OCI-LY7 (cell line): ENCODE results near the gene GPRC5C. TPM values are rescaled to one million over a fixed set of nuclear protein-coding genes. Genes with fewer than 3 reads are reported as not detected.

ENCODE experiments used
- BruUV-seq: library from RNA; stranded (reverse); fragments of 400-500 nt; replicated peaks from 2 replicates; lab custom pipeline; 2021; lab: Mats Ljungman, UMichigan
- CTCF ChIA-PET: fragments of 300-600 bp; sonication (Branson Sonifier 250); formaldehyde crosslinking; loops from one replicate; lab custom pipeline; 2022; ENCODE audit warnings: antibody characterized with exemption; ENCODE audit not compliant: unreplicated experiment; lab: Charles Lee
- POLR2A ChIA-PET: fragments of 300-600 bp; sonication (Branson Sonifier 250); formaldehyde crosslinking; loops from one replicate; lab custom pipeline; 2022; ENCODE audit warnings: antibody characterized with exemption; lab: Charles Lee
- DNase-seq: peaks from one replicate; pipeline ENCODE4 v3.0.0-alpha.2; 2015; ENCODE audit warnings: low spot score
- H2AFZ ChIP-seq: fragments of 200-600 bp; sonication (generic), shearing (Covaris generic); 2 replicates; pipeline ENCODE4 v1.6.1; 2014; ENCODE audit warnings: mild to moderate bottlenecking, antibody characterized with exemption, low read length, moderate library complexity
- H3K27ac ChIP-seq: fragments of 200-600 bp; sonication (generic); 2 replicates; pipeline ENCODE4 v1.5.1; 2014; ENCODE audit warnings: mixed run types, low read depth, mild to moderate bottlenecking, moderate library complexity, low read length, inconsistent platforms; ENCODE audit not compliant: poor library complexity, severe bottlenecking
- H3K36me3 ChIP-seq: fragments of 200-600 bp; sonication (generic); 2 replicates; pipeline ENCODE4 v1.6.1; 2014; ENCODE audit warnings: mild to moderate bottlenecking, antibody characterized with exemption, low read length, moderate library complexity, mixed read lengths; ENCODE audit not compliant: insufficient read depth
- H3K4me1 ChIP-seq: fragments of 200-600 bp; sonication (generic); 2 replicates; pipeline ENCODE4 v1.5.1; 2014; ENCODE audit warnings: mild to moderate bottlenecking, low read length; ENCODE audit not compliant: insufficient read depth, poor library complexity, severe bottlenecking
- H3K4me2 ChIP-seq: fragments of 200-600 bp; sonication (generic); 2 replicates; pipeline ENCODE4 v1.6.1; 2014; ENCODE audit warnings: mild to moderate bottlenecking, low read length
- H3K4me3 ChIP-seq: fragments of 200-600 bp; sonication (generic); 2 replicates; pipeline ENCODE4 v1.5.1; 2014; ENCODE audit warnings: mild to moderate bottlenecking, low read depth, low read length; ENCODE audit not compliant: poor library complexity, severe bottlenecking
- H3K79me2 ChIP-seq: fragments of 200-600 bp; sonication (generic); 2 replicates; pipeline ENCODE4 v1.6.1; 2016; ENCODE audit warnings: low read depth, mild to moderate bottlenecking, low read length, moderate library complexity, mixed read lengths; ENCODE audit not compliant: insufficient read depth
- H3K9me2 ChIP-seq: fragments of 200-600 bp; sonication (generic); 2 replicates; pipeline ENCODE4 v1.6.1; 2016; ENCODE audit warnings: mild to moderate bottlenecking, low read length, mixed read lengths; ENCODE audit not compliant: insufficient read depth
- H3K9me3 ChIP-seq: fragments of 200-600 bp; sonication (generic); 2 replicates; pipeline ENCODE4 v1.6.1; 2014; ENCODE audit warnings: mild to moderate bottlenecking, mixed run types, low read length, mixed read lengths
- H4K20me1 ChIP-seq: fragments of 200-600 bp; sonication (generic); 2 replicates; pipeline ENCODE4 v1.6.1; 2014; ENCODE audit warnings: mild to moderate bottlenecking, antibody characterized with exemption, low read length, moderate library complexity, mixed read lengths; ENCODE audit not compliant: insufficient read depth
- CTCF ChIP-seq: fragments of 200-600 bp; sonication (generic); conservative IDR thresholded peaks from 2 replicates; pipeline ENCODE4 v1.5.1; 2014; ENCODE audit warnings: mild to moderate bottlenecking, antibody characterized with exemption, low read length, moderate library complexity, mixed read lengths
- EZH2phosphoT487 ChIP-seq: fragments of 200-600 bp; sonication (generic); IDR thresholded peaks from 2 replicates; pipeline ENCODE4 v1.6.1; 2018; ENCODE audit warnings: low read depth, borderline replicate concordance, mild to moderate bottlenecking, mixed run types, antibody characterized with exemption, low read length, moderate library complexity, mixed read lengths
- intact Hi-C: fragments of 100-400 bp; cut with micrococcal nuclease; formaldehyde crosslinking; loops from one replicate; pipeline ENCODE4 v1.10.0; 2022; ENCODE audit not compliant: unreplicated experiment
- total RNA-seq, 2 experiments: library from RNA; depleted of rRNA in 1 of 2; stranded (reverse); fragments of >200 nt in 1 of 2; shearing (Covaris generic) in 1 of 2; gene quantifications; 2 replicates each; pipeline ENCODE4 v1.2.3, GENCODE V29; 2014 to 2022

Gene GPRC5C
- total RNA-seq, 2 experiments from 2014 or later, result 1.1 to 19.5 TPM

- Histone ChIP-seq H3K4me2 (no peak overlapping the region), H3K9me3 (no peaks in the 10 kb centered on the region), H3K27ac (no peak overlapping the region), H2AFZ (no peak overlapping the region), H3K4me1 (no peaks in the 10 kb centered on the region), H4K20me1 (no peaks in the 10 kb centered on the region), H3K36me3 (no peaks in the 10 kb centered on the region), H3K9me2 (no peaks in the 10 kb centered on the region), H3K79me2 (no peaks in the 10 kb centered on the region), H3K4me3 (no peak overlapping the region)
- ChIA-PET CTCF (no interaction called here), POLR2A (interaction anchor here (0.6 kb wide), 1 partner anchor 605 kb away, joined by 4 read pairs; no protein-coding TSS in a partner anchor)
- BruUV-seq, result no TSS peak
- TF ChIP-seq EZH2phosphoT487, result no peak
- no peak for TF ChIP-seq CTCF
- intact Hi-C loops, result no loop called here
- no peak for DNase-seq
Measured at GRCh38 chr17:74385201-74385600, 46.7 kb upstream of the GPRC5C start.

DNA sequence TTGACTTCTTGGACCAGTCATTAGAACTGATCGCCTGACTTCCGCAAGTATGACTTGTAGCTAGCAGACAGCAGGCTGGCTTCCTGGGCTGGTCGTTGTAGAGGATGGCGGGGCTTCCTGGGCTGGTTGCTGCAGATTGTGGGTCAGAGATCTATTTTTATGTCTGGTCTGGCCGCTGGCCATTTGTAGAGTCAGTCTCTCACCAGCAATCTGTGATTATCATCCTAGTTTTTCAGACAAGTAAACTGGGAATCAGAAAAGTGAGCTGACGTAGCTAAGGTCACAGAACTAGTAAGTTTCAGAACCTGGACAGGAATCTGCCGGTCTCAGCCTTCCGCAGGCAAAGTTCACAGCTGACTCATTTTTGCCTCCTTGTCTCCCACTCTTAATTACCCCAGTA is 45.5 kb upstream of the GPRC5C start:
- no peaks in the 10 kb centered on the region for H3K4me1 ChIP-seq
- H3K4me2 ChIP-seq, result no peak overlapping the region
- ChIA-PET CTCF (no interaction called here), POLR2A (no interaction called here)
- H3K27ac ChIP-seq, result no peak overlapping the region
- intact Hi-C loops, result no loop called here
- TF ChIP-seq CTCF, result no peak
- no peak for TF ChIP-seq EZH2phosphoT487
- no peak for DNase-seq
- H3K9me3 ChIP-seq, result no peaks in the 10 kb centered on the region
- H3K4me3 ChIP-seq, result no peak overlapping the region
- no peaks in the 10 kb centered on the region for H3K79me2 ChIP-seq
- H3K9me2 ChIP-seq, result no peaks in the 10 kb centered on the region
- no peaks in the 10 kb centered on the region for H3K36me3 ChIP-seq
- no TSS peak for BruUV-seq
- H2AFZ ChIP-seq, result no peak overlapping the region
- no peaks in the 10 kb centered on the region for H4K20me1 ChIP-seq

DNA sequence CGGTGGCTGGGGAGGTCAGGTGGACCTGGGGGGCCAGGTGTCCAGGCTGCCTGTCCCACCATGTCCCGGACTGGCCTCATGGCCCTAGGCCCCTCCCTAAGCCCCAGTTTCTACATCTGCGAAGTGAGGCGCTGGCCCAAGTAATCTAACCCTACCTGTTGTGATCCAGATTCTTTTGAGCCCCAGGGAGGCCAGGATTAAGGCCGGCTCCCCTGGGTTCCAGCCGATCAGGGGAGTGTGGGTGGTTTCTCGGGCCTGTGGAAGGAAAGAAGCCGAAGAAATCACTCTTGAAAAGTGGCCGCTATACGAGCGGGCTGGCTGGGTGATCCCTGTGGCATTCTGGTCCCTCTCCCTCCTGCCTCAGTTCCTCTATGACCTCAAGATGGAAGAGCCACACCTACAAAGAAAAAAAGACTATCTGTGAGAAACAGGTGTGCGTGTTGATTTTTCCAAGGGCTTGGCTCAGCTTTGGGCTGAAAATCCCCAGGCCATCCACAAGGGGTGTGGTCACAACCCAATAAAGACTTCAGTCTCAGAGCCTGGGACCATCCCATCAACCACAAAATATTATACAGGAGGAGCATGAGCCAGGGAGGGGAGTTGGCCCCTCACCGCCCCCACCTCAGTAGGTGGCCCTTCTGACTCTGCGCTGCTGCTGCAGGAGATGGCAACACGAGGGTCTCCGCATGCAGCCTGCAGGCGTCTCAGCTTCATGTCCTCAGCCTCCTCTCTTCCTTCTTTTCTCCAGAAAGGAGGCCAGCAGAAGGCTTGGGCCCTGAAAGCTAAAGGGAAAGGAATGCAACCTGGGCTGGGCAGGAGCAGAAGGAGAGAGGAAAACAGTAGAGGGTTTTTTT is 44.3 kb upstream of the GPRC5C start:
- no peak overlapping the region for H3K4me2 ChIP-seq
- intact Hi-C loops, result no loop called here
- TF ChIP-seq EZH2phosphoT487, result no peak
- H3K79me2 ChIP-seq, result no peaks in the 10 kb centered on the region
- H3K9me2 ChIP-seq, result no peaks in the 10 kb centered on the region
- ChIA-PET CTCF (no interaction called here), POLR2A (interaction anchor here (0.5 to 0.6 kb wide), 2 partner anchors 11 to 54 kb away, joined by 4 to 5 read pairs; no protein-coding TSS in a partner anchor)
- no peaks in the 10 kb centered on the region for H3K4me1 ChIP-seq
- H3K27ac ChIP-seq, result no peak overlapping the region
- H2AFZ ChIP-seq, result no peak overlapping the region
- BruUV-seq, result no TSS peak
- H3K4me3 ChIP-seq, result no peak overlapping the region
- no peak for DNase-seq
- H4K20me1 ChIP-seq, result no peaks in the 10 kb centered on the region
- no peaks in the 10 kb centered on the region for H3K9me3 ChIP-seq
- no peaks in the 10 kb centered on the region for H3K36me3 ChIP-seq
